Effector CD8-positive, alpha-beta T cell (primary cell): ENCODE results near the gene RAB2B.

ENCODE experiments used
- DNase-seq: peaks from one replicate; lab custom pipeline; 2025; lab: John Stamatoyannopoulos, UW
- total RNA-seq, 4 experiments: gene quantifications; one replicate each; lab custom pipeline; 2026; lab: John Stamatoyannopoulos, UW

RAB2B gene
- 27.9 to 37.9 (median 34.0) reads per million in 4 experiments for total RNA-seq

DNA sequence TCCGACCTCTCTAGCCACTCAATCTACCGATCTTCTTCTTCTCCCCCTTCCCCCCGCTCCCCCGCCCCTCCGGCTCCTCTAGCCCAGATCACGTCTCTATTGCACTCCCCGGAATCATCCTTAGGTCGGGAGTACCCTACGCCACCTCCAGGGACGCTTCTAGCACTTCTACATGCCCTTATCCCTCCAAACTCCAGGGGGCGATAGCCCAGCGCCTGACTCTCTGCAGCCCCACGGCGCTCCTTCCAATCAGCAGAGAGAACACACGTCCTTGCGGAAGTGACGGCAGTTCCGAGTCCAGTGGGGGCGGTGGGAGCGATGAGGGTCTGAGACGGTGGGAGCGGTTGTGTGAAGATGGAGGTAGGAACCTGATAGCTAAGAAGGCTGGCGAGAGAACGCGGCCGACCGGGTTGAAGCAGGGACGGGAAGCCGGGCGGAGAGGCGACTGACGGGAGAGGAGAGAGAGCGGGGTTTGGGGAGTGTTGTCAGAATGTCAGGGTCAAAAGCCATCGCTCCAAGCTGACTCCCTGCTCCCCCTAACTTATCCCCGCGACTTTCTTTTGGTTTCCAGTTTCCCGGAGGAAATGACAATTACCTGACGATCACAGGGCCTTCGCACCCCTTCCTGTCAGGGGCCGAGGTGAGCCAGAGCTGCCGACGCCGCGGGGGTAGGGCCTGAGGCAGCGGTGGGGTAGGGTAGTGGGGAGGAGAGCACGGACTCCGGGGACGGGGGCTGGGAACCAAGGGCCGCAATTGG, at the start of gene RAB2B, which contains the start of gene TOX4:
RAB2B (minus strand) TSS at position 35 of the 757 bp plus-strand sequence. CDS start 87 bp downstream, outside the sequence.
TOX4 (plus strand) TSS at position 271 of the 757 bp plus-strand sequence; CDS start at position 355, 84 bp downstream.
- peak; percentile 90 for DNase-seq

DNA sequence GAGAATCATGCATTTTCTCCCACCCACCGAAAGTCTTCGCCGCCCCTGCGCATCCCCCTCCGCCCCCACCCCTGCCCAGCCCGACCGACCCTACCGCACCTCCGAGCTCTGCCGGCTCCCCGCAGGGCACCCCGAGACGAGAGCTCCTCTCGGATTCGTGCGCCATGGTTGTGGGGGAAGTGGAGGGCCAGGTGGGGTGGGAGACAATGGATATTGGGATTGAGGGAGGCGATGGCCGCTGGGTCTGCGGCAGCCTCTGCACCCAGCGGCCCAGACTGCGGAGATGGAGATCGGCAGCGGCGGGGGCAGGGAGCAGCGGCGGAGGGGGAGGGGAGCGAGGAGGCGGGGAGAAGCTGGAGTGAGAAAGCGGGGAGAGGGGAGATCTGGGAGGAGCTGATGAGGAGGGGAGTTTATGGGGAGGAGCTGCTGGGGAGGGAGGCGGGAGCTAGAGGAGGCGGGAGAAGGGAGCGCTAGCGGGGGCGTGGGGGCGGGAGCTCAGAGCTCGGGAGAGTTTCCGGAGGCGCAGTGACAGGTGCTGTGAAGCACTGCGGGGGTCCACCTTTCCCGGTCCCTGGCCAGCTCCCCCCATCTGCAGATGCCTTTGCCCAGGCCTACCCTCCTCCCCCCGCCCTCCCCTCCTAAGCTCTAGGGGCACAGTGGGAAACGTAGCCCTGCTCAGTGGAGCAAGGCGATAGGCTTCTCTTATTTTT, 49.4 kb upstream of the RAB2B start, which contains the start of gene SALL2:
SALL2 (minus strand) TSS at position 385 of the 710 bp plus-strand sequence; CDS start at position 166, 219 bp downstream.
- peak; percentile 69 for DNase-seq

DNA sequence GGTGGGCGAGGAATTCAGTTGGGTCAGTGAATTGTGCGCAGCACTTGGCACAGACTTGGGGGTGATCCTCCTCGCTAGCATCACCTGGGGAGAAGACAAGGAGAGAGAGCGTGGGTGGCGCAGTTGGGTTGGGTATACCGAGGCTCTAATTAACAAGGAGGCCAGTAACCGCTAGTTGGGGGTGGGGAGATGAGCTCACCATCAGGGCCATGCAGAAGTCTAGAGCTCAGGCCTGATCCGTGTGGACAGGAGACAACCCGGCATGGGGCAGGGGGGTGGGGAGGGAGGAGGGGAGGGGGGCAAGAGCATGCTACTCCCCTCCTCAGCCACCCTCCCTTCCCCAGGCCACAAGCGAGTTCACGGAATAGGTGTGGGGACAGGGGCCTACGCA, 48.8 kb upstream of the RAB2B start:
- no peak for DNase-seq

DNA sequence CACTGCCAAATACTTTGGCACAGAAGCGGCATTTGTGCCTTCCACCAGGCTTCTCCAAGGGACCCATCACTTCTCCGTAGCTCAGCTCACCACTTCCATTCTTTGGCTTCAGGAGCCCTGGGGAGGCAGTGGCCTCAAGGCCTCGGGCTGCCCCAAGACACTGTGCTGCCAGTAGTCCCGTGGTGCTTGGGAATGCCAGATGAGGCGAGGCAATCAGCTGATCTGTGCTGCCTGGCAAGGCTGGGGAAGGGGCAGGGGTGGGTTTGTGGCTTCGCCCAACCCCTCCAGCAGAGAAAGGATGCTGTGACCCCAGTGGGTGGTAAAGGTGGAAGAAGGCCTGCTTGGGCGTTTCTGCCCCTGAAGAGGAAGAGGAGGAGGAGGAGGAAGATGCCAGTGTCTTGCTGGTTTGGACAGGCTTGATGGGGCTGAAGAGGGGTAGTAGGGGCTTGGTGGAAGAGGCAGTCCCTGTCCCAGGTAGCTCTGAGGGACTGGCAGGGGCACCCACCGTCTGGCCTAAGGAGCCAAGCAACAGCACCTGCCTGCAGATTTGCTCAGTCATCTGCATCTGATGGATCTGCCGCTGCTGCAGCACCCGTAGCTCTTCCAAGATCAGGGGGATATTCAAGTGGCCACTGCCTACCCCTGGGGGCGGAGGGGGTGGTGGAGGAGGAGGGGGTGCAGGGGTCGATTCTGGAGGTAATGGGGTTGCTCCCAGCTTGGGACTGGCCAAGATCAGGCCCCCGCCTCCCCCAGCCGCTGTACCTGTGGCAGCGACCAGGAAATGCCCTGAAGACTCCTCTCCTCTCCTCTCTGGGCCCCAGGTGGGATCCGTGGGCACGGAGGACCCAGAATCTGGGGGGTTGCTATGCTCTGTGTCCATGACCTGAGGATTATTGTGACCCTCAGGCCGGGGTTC, 48.1 kb upstream of the RAB2B start:
- DNase-seq: no peak

DNA sequence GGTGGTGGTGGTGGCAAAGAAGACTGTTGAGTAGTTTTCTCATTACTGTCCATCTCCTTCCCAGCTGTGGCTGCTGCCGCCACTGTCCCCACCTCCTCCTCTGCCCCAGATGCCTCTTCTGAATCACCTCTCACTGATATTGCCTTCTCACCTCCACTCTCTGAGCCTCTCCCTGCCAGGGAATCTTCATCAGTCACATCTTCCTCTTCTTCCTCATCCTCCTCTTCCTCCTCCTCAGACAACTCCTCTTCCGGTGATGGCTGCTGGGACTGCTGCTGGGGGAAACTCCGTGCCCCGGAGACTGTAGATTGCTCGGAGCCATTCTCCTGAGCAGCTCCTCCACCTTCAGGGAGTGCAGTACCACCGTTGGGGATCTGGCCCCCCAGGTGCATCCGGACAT, 46.4 kb upstream of the RAB2B start:
- DNase-seq: no peak

DNA sequence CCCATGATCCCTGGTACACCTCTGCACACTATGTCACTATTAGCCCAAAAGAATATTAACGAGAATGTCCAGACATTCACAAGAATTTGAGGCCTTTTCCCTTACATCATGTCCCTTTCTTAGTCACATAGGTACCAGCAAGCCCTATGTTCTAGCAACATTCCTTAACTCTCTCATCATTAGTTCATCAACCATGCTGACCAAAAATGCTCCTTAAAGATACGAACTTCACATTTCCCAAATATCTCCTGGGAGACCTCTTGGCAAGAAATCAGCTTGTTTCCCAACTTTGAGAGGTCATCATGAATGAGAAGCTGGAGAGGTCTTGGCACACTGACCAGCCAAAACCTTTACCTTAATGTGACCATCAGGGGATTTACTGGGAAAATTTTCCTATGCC, 44.7 kb upstream of the RAB2B start:
- no peak for DNase-seq

DNA sequence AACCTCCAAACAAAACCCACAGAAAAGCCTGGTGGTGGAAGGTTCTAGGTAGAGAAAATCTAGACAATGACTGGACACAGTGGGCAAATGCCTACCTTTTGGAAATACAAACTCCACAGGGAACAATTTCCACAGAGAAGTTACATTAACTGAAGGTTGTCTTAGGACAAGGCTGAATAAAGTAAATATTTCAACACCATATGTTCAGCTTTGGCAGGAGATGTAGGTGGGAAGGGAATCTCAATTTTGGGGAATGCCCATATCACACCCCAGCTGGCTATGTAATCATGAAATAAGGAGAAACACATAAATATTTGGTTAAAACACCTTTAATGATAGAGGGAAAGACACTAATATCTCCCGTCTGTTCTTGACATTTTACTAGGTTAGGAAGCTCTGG, 44.0 kb upstream of the RAB2B start:
- DNase-seq: no peak

DNA sequence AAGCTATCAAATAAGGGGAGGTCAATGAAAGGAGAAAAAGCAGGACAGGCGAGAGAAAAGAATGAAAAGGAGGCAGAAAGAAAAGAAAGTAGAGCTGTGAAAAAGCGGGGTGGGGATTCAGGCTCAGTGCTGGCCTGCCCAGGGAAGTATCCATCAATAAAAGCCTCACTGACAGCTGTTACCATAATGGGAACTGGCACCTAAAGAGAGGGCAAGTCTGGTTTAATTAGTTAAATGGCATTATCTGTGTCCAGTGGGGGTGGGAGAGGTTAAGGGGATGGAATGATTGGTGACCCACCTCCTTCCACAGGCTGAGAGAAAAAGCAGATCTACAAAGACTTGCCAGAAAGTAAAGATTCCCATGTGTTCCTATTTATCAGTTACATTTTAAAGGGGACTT, 42.0 kb upstream of the RAB2B start:
- no peak for DNase-seq

DNA sequence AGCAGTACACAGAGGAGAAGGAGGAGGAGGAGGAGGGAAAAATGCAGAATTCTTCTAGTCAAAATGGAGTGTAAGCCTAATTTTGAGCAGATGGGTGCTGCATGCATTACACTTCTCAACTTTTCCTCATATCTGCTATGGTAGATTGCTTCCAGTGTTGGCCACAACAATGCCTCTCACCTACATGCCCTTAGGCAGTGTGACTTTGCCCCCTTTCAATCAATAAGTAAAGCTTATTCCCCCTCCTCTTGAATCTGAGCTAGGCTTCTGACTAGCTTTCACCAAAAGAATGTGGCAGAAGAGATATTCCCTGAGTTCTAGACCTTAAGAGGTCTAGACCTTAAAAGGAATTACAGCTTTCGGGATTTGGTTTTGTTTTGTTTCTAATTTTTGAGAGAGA, 37.6 kb upstream of the RAB2B start:
- no peak for DNase-seq

DNA sequence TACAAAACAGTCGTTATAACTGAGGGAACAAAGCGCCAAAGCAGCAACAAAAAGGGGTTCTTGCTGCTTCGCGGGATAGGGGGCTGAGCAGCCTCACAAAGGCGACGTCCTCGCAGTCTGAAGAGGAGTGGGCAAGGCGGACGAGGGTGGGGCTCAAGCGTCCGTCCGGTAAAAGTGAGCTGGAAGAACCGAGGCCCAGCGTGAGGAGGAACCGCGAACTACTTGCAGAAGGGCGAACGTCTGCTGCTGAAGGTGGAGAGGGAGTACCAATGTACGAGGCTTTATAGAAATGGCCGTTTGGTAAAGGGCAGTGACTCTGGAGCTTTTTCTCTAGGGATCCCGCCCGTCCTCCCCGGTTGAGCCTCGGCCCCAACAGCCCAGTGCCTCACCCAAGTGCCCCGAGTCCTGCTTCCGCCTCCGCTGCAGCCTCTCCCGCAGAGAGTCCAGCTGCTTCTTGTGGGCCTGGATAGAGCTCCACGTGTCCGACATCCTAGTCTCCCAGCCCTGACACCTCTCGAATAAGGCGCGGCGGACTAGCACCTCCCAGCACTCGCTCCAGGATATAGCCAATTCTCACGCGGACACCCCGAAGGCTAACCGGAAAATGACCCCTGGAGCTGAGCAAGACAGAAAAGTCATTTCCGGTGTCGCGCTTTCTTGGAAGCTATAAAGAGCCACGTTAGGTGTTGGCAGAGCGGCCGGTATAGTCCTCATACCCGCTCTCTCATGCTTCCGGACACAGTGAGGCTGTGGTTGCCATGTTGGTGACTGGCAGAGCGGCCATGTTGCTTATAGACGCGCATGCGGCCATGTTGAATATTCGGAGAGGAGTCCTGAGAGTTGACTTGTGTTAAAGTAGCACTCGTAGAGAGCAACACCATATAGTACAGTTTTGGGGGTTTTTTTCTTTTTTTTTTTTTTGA, 34.2 kb upstream of the RAB2B start, which contains the start of gene METTL3:
METTL3 (minus strand) TSS at position 606 of the 923 bp plus-strand sequence; CDS start at position 489, 117 bp downstream.
- peak; percentile 89 for DNase-seq

DNA sequence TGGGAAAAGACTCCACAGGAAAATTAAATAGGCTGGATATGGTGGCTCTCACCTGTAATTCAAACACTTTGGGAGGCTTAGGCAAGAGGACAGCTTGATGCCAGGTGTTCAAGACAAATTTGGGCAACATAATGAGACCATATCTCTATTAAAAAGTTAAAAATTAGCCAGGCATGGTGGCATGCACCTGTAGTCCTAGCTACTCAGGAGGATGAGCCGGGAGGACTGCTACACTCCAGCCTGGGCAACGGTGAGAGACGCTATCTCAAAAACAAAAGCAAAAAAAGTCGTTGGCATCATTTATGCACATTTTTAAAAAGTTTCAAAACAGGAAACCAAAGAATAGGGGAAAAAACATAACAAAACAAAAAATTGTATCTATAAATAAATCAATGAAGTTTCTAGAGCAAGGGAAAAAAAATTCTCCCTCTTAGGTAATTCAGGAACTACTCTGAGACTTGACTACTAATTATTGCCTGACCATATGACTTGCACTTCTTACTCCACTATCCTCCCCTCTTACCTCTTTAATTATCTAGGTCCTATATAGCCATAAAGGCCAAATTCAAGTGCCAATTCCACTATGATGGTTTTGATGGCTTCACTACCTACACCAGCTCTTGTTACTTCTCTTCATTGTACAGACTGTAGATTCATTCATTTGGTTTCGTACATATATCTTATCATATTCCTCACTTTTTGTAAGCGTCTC, 32.8 kb upstream of the RAB2B start:
- no peak for DNase-seq

DNA sequence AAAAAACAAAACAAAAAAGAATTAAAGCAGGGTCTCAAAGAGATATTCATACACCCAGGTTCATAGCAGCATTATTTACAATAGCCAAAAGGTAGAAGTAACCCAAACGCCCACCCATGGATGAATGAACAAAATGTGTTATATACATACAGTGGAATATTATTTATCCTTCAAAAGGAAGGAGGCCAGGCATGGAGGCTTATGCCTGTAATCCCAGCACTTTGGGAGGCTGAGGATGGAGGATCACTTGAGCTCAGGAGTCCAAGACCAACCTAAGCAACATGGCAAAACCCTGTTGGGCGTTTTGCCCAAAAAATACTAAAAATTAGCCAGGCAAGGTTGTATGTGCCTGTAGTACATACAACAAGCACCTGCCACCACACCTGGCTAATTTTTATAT, 29.8 kb upstream of the RAB2B start:
- DNase-seq: no peak

DNA sequence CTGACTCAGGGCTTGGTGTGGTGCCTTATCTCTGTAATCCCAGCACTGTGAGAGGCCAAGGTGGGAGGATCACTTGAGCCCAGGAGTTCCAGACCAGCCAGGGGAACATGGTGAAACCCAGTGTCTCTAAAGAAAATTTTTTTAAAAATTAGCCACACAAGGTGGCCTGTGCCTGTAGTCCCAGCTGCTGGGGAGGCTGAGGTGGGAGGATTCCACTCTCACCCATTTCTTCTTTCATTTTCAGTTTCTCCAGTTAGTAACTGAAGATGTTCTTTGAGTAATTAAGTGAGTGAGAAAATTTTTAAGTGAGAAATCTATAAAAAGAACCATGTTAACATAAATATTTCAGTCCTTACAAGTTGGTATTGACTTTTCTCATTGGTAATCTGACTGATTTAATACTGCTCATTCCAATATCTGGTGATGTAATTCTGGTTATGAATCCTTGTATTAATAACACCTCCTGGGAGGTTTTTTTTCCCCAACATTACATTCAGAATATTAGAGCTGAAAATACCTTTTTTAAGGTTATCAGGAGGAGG, 28.3 kb upstream of the RAB2B start:
- no peak for DNase-seq

DNA sequence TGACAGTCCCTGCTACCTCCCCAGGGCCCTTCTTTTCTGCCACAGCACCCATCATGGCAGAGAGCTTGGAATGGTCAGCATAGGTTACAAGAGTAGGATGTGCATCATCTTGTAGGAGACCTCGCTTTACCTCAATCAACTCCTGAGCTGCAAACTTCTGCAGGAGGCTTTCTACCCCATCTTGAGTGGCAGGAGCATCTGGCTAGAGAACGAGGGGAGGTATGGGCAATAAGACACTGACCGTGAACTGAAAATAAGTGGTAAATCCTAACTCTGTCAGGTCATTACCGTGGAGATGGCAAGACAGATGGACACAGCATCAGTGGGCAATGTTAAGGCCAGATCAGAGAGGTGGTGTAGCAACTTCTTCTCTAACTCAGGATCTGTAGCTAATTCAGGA, 26.6 kb upstream of the RAB2B start:
- DNase-seq: no peak

DNA sequence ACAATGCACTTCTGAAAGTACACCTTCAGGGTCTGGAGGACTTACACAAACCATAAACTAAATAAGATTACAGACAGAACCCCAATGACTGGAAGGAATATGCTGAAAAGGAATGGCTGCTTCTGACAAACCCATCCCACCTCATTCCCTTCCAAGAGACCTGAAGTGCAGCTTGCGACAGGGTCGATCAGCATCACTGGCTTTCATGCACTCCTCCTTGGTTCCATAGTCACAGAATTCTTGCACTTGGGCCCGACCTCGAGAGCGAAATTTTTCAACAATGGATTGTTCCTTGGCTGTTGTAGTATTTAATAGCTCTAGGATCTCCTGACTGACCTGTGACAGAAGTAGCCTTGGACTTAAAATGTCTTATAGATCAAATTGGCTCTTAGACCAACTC, 24.8 kb upstream of the RAB2B start:
- DNase-seq: no peak

DNA sequence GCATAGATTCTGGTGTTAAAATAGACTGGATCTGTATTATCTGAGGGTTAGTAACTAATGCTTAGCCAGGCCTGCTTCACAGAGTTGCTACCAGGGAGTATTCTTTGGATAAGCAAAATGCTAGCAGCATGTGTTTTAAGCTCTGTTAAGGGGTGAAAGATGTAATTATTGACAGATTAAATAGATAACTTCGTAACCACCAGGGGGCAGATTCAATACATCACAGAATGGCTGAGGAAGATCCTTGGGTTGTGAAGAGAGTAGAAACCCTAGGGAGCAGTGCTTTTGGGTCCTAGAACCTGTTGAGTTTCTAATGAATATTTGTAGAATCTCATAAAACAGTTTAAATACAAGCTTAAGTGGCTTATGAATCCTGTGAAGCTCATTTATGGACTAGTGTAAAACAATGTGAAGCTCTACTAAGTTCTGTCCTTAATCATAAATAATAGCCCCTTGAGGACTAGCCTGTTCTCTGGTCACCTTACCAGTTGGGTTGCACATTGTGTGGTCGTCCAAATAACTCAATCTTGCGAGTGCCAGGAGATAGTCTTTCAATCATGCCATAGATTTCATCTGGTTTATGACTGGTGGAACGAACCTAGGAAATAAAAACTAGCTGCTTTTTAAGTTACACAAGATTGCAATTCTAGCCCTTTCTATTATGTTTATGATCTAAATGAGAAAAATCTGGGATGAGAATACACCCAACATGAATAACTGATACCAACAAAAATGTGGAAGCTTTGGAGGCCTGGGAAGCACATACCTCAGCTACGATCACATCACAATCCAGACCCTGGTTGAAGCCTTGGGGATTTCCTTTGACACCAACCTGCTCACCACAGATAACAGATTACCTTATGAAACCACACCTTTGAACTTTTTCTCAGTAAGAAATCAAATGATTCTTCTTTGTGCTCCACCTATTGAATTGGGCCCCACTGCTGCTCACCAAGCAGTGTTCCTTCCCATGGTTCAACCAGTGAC, 22.1 kb upstream of the RAB2B start:
- DNase-seq: no peak

DNA sequence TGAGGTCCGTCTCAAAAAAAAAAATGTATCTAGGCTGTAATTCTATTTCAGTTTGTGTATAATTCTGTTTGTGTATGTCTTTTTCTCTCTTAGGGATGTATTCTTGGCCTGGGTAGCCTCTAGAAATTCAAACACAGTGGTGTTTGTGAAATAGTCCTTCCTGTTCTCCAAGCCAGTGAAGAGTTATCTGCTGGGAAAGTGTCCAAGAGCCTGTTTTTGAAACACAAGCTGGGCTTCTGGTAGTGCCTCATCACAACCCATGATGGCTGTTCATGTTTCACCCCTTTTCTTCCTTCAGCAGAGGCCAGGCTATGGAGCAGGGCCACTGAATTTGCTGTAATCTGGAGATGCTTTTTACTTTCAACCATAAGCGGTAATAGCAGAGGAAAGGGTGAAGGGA, 19.7 kb upstream of the RAB2B start:
- DNase-seq: no peak

DNA sequence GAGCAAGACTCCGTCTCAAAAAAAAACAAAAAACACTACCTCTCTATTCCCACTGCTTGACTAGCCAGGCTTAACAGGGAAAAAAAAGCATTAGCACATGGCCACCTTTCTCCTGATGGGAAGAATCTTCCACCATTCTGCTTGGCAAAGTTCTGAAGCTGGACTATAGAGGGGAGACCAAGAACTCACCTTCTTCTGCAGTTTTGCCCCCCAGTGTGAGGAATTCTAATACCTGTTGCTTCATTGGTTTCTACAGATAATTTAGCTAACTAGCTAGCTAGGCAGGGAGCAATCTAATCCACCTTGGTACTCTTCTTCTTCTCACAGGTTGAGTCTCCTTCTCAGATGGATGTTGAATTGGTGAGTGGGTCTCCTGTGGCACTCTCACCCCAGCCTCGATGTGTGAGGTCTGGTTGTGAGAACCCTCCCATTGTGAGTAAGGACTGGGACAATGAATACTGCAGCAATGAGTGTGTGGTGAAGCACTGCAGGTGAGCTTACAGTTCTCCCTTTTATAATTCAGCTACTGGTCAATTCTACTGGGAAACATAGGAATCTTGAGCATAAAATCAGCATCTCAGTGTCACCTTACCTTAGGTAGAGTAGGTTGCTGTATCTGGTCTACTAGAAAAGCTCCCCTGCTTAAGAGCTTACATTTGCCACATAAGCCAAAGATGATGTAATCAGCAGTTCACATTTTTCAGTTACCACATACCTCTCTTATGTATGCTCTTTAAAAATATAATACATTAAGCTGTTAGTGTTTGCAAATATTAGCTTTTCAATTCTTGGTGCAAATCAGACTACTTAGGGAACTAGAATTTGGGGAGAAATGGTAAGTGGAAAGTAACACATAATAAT, 18.4 kb upstream of the RAB2B start:
- no peak for DNase-seq
